Vagina (tissue), 2 donors: Measurements from ENCODE around the gene ANKS1B. TPM values are rescaled to one million over a fixed set of nuclear protein-coding genes. Genes with fewer than 3 reads are reported as not detected.

Source experiments
- DNase-seq, 2 donors: peaks; one replicate each; pipeline ENCODE4 v3.0.0-alpha.2; 2017; ENCODE audit errors: extremely low spot score in 2 of 2
- H3K27ac ChIP-seq: fragments of 200-600 bp; sonication (generic); one replicate; pipeline ENCODE4 v1.5.1; 2019
- H3K27me3 ChIP-seq: fragments of 200-600 bp; sonication (generic); one replicate; pipeline ENCODE4 v1.5.1; 2019
- H3K36me3 ChIP-seq, 2 donors: fragments of 200-600 bp; sonication (generic); one replicate each; pipeline ENCODE4 v1.5.1; 2017 to 2019
- H3K4me1 ChIP-seq: fragments of 200-600 bp; sonication (generic); one replicate; pipeline ENCODE4 v1.5.1; 2019
- H3K4me3 ChIP-seq, 2 donors: fragments of 200-600 bp; sonication (generic); 1 replicate in 1 of 2; 2 replicates in 1 of 2; pipeline ENCODE4 v1.5.1; 2016 to 2019
- H3K9me3 ChIP-seq: fragments of 200-600 bp; sonication (generic); one replicate; pipeline ENCODE4 v1.5.1; 2019
- POLR2A ChIP-seq, 2 donors: fragments of 450-650 bp; IDR thresholded peaks; one replicate each; pipeline ENCODE4 v1.6.1; 2017; ENCODE audit warnings: antibody characterized with exemption in 2 of 2, mild to moderate bottlenecking in 2 of 2, moderate library complexity in 2 of 2
- POLR2AphosphoS5 ChIP-seq, 2 donors: sonication (generic); formaldehyde crosslinking; IDR thresholded peaks; one replicate each; pipeline ENCODE4 v1.9.0; 2017; ENCODE audit warnings: antibody characterized with exemption in 2 of 2, mild to moderate bottlenecking in 2 of 2, low read depth in 1 of 2; ENCODE audit not compliant: insufficient read depth in 1 of 2
- intact Hi-C: fragments of 100-400 bp; cut with DNase I; formaldehyde crosslinking; loops from one replicate; pipeline ENCODE4 v1.15.1; 2023
- total RNA-seq: library from RNA; depleted of rRNA; stranded (reverse); fragments of >200 nt; gene quantifications from one replicate; pipeline ENCODE4 v1.2.3, GENCODE V29; 2016
- TF ChIP-seq, protein P1 (sequence below), 3 experiments: fragments of 450-650 bp in 2 of 3; fragments of 200-600 bp in 1 of 3; sonication (generic) in 1 of 3; IDR thresholded peaks; one replicate each; pipeline ENCODE4 v1.5.1; 2017 to 2019; ENCODE audit warnings: antibody characterized with exemption in 3 of 3, mild to moderate bottlenecking in 2 of 3, moderate library complexity in 2 of 3

Gene ANKS1B
- total RNA-seq, 1 donor from 2014 or later = 11.5 TPM

DNA sequence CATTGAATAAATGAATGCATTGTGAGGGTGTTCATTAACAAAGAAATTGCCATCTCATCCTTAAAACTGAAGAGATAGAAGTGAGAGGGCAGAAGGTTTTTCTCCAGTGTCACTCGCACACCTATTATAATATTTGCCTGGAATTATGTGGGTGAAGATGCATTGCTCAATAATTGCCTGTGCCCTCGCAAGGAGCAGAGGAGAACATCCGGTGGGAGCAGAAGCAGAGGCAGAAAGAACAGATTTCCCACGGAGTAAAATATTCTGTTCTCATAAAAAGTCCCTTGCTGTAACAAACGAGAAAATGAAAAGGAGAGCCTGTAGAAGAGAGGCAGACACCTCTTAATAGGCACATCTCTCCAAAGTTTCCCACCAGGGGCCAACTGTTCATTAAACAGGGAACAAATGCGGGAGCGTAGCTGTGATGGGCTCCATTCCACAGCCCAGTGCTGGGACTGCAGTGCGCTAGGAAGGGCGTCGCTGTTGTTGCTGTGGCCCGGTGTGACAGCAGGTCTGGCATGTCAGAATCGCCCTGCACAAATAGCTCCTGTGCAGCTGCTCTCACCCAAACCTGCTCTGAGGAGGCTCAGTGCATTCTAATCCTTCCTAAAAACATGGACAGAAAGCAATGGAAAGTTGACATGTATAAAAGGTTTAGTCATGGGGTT is 979.8 kb downstream of the ANKS1B start:
- Histone ChIP-seq H3K9me3 (no peaks in the 10 kb centered on the region), H3K4me1 (no peaks in the 10 kb centered on the region), H3K4me3 (no peak overlapping the region), H3K27ac (no peak overlapping the region), H3K36me3 (no peaks in the 10 kb centered on the region), H3K27me3 (no peaks in the 10 kb centered on the region)
- intact Hi-C loops = no loop called here
- no peak for DNase-seq
- TF ChIP-seq, protein P1, sequence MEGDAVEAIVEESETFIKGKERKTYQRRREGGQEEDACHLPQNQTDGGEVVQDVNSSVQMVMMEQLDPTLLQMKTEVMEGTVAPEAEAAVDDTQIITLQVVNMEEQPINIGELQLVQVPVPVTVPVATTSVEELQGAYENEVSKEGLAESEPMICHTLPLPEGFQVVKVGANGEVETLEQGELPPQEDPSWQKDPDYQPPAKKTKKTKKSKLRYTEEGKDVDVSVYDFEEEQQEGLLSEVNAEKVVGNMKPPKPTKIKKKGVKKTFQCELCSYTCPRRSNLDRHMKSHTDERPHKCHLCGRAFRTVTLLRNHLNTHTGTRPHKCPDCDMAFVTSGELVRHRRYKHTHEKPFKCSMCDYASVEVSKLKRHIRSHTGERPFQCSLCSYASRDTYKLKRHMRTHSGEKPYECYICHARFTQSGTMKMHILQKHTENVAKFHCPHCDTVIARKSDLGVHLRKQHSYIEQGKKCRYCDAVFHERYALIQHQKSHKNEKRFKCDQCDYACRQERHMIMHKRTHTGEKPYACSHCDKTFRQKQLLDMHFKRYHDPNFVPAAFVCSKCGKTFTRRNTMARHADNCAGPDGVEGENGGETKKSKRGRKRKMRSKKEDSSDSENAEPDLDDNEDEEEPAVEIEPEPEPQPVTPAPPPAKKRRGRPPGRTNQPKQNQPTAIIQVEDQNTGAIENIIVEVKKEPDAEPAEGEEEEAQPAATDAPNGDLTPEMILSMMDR (IDR thresholded peaks at IDR 0.05) = no peak
- TF ChIP-seq POLR2A (IDR thresholded peaks at IDR 0.05) = no peak
- TF ChIP-seq POLR2AphosphoS5 (IDR thresholded peaks at IDR 0.05; ENCODE audit: insufficient read depth in 1 of 2, low read depth in 1 of 2) = no peak

DNA sequence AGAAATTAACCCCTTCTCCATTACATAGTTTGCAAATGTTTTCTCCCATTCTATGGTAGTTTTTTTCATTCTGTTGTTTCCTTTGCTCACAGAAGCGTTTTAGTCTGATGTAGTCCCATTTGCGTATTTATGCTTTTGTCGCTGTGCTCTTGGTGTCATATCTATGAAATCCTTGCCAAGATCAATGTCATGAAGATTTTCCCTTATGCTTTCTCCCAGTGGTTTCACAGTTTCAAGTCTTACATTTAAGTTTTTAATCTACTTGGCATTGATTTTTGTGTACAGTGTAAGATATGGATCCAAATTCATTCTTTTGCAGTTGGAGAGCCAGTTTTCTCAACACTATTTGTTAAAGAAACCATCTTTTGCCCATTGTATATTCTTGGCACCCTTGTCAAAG is 982.0 kb downstream of the ANKS1B start:
- intact Hi-C loops = no loop called here

DNA sequence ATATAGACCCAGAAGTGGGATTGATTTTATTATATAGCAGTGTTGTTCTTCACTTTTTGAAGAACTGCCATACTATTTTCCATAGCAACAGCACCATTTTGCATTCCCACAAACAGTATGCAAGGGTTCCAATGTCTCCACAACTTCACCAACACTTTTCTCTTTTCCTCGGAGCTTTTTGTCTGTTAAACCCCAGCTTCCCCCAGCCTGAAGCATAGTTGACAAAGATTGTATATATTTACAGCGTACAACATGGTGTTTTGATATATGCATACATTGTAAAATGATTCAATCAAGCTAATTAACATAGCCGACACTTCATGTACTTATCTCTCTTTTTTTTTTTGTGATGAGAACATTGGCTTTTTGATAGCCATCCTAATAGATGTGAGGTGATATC is 982.6 kb downstream of the ANKS1B start:
- no peak overlapping the region for H3K27ac ChIP-seq
- no peaks in the 10 kb centered on the region for H3K9me3 ChIP-seq
- TF ChIP-seq POLR2A (IDR thresholded peaks at IDR 0.05) (no peak), POLR2AphosphoS5 (IDR thresholded peaks at IDR 0.05; ENCODE audit: insufficient read depth in 1 of 2, low read depth in 1 of 2) (no peak)
- TF ChIP-seq, protein P1 (IDR thresholded peaks at IDR 0.05) = no peak
- no peak for DNase-seq
- H3K36me3 ChIP-seq = no peaks in the 10 kb centered on the region
- H3K27me3 ChIP-seq = no peaks in the 10 kb centered on the region
- no peaks in the 10 kb centered on the region for H3K4me1 ChIP-seq
- no peak overlapping the region for H3K4me3 ChIP-seq
- intact Hi-C loops = no loop called here

More for the DNA sequence above, 982.0 kb downstream of the ANKS1B start:
- H3K9me3 ChIP-seq = no peaks in the 10 kb centered on the region
- no peak for DNase-seq
- no peak overlapping the region for H3K27ac ChIP-seq
- H3K4me1 ChIP-seq = no peaks in the 10 kb centered on the region
- no peak overlapping the region for H3K4me3 ChIP-seq
- TF ChIP-seq POLR2A (IDR thresholded peaks at IDR 0.05) (no peak), POLR2AphosphoS5 (IDR thresholded peaks at IDR 0.05; ENCODE audit: insufficient read depth in 1 of 2, low read depth in 1 of 2) (no peak)
- TF ChIP-seq, protein P1 (IDR thresholded peaks at IDR 0.05) = no peak
- no peaks in the 10 kb centered on the region for H3K27me3 ChIP-seq
- no peaks in the 10 kb centered on the region for H3K36me3 ChIP-seq

DNA sequence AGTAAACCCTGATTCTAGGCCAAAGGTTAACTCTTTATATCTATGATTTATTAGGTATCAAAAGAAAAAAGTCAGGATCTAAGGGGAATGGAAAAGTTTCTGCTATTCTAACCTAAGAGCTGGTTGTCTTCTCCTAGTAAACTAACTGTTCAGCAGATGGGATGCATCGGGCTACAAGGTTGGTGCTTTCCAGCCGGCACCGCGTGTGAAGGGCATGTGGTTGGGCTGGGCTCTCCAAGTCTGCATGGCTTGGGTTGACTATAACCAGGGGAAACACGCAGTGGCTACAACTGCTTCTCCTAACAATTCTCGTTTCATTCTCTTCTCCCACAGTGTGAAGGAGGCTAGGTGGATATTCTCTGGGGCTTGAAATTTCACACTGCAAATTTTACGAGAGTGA is 985.2 kb downstream of the ANKS1B start:
- no peak for DNase-seq
- Histone ChIP-seq H3K9me3 (no peaks in the 10 kb centered on the region), H3K36me3 (no peaks in the 10 kb centered on the region), H3K4me1 (no peaks in the 10 kb centered on the region), H3K4me3 (no peak overlapping the region), H3K27me3 (no peaks in the 10 kb centered on the region), H3K27ac (no peak overlapping the region)
- intact Hi-C loops = no loop called here
- no peak for TF ChIP-seq POLR2A (IDR thresholded peaks at IDR 0.05)
- TF ChIP-seq, protein P1 (IDR thresholded peaks at IDR 0.05) = no peak
- TF ChIP-seq POLR2AphosphoS5 (IDR thresholded peaks at IDR 0.05; ENCODE audit: insufficient read depth in 1 of 2, low read depth in 1 of 2) = no peak

DNA sequence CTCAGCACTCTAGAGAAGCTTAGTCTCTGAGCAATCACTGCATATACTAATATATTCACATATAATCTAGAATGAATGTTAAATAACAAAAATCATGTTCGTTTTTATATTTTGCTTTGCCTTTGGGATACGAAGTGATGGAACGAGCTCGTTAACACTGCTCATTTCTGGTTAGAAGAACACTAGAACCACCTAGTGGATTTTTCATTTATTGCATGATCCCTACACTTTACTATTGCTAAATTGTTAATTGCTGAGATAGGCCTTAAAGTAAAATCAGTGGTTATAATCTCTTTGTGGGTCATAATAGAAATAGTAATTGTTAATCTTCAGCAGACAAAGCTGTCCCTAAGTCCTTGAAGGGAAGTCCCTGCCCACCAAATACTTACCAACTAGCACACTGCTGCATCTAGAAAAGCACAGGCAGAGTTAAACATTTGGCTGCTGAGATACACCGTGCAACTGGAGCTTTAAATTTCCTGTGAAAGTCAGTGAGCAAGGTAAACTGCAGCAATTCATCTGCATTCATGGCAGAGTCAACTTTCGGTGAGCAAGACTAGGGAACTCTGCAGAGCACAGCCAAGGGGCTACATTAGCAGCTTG is 985.9 kb downstream of the ANKS1B start:
- no peaks in the 10 kb centered on the region for H3K9me3 ChIP-seq
- H3K4me3 ChIP-seq = no peak overlapping the region
- H3K36me3 ChIP-seq = no peaks in the 10 kb centered on the region
- H3K4me1 ChIP-seq = no peaks in the 10 kb centered on the region
- DNase-seq = no peak
- no peak overlapping the region for H3K27ac ChIP-seq
- TF ChIP-seq, protein P1 (IDR thresholded peaks at IDR 0.05) = peak; percentile 27 to 49 (median 42)
- no peak for TF ChIP-seq POLR2A (IDR thresholded peaks at IDR 0.05)
- no peak for TF ChIP-seq POLR2AphosphoS5 (IDR thresholded peaks at IDR 0.05; ENCODE audit: insufficient read depth in 1 of 2, low read depth in 1 of 2)
- no peaks in the 10 kb centered on the region for H3K27me3 ChIP-seq
- intact Hi-C loops = no loop called here
